ENCODE measurements around the gene PCDHA6.
"Not testable (repeated sequence)": the region's sequence is repeated elsewhere in the genome, so short reads cannot be mapped to it uniquely, and the experiment has no call there.

PCDHA6 gene

DNA sequence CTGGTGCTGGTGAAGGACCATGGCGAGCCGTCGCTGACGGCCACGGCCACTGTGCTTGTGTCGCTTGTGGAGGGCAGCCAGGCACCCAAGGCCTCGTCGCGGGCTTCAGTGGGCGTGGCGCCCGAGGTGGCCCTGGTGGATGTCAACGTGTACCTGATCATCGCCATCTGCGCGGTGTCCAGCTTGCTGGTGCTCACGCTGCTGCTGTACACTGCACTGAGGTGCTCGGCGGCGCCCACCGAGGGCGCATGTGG, 30.2 kb downstream of the PCDHA6 start:
- DNase-seq: no peak

DNA sequence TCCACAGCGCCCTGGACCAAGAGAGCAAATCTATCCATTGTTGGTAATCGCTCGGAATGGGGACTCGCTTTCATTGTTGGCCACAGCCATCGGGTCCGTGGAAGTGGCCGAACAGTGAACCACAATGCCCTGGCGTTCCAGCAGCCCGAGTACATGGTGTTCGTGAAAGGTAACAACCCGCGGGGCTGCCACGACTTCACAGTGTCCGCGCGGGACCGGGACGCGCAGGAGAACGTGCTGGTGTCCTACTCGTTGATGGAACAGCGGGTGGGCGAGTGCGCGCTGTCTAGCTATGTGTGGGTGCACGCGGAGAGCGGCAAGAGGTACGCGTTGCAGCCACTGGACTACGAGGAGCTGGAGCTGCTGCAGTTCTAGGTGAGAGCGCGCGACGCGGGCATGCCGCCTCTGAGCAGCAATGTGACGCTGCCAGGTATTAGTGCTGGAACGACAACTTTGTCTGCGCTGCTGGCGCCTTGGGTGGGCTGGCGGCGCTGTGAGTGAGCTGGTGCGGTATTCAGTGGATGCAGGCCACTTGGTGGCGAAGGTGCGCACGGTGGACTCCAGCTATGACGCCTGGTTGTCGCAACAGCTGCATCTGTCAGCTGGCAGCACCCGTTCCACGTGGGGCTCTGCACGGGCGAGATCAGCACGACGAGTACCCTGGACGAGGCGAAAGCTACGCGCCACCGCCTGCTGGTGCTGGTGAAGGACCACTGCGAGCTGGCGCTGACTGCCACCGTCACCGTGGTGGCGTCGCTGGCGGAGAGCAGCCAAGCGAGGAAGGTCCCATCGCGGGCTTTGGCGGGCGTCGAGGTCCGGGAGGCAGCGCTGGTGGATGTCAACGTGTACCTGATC, 34.9 kb downstream of the PCDHA6 start:
- DNase-seq: no peak

DNA sequence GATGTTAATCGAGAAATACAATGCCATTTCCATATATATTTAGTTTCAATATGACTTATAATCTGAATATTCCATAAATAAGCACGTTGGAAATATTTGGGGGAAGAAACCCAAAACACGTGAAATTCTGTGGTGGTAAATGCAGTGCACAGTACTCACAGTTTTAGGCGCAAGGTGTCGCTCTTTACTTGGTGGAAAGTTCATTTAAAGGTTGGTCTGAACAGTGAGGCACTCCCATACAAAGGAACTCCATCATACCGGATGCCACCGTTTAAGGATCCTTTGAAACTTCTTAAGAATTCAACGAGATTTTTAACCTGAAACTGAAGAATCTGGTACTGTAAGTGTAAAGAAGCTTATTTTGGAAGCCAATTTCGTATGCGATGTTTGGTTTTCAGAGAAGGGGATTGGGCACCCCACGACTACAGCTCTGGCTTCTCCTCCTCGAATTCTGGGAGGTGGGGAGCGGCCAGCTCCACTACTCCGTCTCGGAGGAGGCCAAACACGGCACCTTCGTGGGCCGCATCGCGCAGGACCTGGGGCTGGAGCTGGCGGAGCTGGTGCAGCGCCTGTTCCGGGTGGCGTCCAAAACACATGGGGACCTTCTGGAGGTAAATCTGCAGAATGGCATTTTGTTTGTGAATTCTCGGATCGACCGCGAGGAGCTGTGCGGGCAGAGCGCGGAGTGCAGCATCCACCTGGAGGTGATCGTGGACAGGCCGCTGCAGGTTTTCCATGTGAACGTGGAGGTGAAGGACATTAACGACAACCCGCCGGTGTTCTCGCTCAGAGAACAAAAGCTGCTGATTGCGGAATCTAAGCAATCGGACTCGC, 41.2 kb downstream of the PCDHA6 start, which contains the start of gene PCDHA11:
Gene PCDHA11 (plus strand): TSS at position 237 of the 834 bp plus-strand sequence. CDS start 147 bp downstream, at position 384.
- no peak for DNase-seq

DNA sequence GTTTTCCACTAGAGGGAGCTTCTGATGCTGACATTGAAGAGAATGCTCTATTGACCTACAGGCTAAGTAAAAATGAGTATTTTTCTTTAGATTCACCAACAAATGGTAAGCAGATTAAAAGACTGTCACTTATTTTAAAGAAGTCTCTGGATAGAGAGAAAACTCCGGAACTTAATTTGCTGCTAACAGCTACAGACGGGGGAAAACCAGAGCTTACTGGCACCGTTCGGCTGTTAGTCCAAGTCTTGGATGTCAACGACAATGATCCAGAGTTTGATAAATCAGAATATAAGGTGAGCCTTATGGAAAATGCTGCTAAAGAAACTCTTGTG, 41.8 kb downstream of the PCDHA6 start:
- no peak for DNase-seq

DNA sequence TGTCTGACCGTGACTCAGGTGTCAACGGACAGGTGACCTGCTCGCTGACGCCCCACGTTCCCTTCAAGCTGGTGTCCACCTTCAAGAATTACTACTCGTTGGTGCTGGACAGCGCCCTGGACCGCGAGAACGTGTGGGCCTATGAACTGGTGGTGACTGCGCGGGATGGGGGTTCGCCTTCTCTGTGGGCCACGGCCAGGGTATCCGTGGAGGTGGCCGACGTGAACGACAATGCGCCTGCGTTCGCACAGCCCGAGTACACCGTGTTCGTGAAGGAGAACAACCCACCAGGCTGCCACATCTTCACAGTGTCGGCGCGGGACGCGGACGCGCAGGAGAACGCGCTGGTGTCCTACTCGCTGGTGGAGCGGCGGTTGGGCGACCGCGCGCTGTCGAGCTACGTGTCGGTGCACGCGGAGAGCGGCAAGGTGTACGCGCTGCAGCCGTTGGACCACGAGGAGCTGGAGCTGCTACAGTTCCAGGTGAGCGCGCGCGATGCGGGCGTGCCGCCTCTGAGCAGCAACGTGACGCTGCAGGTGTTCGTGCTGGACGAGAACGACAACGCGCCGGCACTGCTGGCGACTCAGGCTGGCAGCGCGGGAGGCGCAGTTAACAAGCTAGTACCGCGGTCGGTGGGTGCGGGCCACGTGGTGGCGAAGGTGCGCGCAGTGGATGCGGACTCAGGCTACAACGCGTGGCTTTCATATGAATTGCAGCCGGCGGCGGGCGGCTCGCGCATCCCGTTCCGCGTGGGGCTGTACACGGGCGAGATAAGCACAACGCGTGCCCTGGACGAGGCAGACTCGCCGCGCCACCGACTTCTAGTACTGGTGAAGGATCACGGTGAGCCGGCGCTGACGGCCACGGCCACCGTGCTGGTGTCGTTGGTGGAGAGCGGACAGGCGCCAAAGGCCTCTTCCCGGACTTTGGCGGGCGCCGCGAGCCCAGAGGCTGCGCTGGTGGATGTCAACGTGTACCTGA, 42.8 kb downstream of the PCDHA6 start:
- no peak for DNase-seq

DNA sequence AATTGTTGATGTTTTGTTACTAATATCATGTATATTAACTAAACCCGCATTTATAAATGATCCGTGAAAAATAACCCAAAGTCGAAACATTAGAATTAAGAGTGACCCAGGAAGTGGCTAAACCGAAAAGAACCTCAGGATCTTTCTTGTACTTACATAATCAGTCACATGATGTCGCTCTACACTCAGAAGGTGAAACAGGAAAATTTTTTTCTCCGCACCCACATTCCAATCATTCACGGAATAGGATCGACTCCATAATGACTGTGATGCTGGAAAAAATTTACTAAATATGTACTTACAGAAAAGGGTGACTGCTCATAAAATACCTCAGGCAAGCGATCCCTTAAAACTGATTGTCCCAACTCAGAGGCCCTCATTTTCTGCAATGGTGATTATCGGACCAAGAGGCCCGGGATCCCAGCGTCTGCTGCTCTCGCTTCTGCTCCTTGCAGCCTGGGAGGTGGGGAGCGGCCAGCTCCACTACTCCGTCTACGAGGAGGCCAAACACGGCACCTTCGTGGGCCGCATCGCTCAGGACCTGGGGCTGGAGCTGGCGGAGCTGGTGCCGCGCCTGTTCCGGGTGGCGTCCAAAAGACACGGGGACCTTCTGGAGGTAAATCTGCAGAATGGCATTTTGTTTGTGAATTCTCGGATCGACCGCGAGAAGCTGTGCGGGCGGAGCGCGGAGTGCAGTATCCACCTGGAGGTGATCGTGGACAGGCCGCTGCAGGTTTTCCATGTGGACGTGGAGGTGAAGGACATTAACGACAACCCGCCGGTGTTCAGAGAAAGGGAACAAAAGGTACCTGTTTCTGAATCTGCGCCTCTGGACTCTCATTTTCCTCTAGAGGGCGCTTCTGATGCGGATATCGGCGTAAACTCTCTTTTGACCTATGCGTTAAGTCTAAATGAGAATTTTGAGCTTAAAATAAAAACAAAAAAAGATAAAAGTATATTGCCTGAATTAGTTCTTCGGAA, 47.6 kb downstream of the PCDHA6 start, which contains the start of gene PCDHA12:
Gene PCDHA12 (plus strand): TSS at position 224 of the 981 bp plus-strand sequence. CDS start 165 bp downstream, at position 389.
- no peak for DNase-seq

DNA sequence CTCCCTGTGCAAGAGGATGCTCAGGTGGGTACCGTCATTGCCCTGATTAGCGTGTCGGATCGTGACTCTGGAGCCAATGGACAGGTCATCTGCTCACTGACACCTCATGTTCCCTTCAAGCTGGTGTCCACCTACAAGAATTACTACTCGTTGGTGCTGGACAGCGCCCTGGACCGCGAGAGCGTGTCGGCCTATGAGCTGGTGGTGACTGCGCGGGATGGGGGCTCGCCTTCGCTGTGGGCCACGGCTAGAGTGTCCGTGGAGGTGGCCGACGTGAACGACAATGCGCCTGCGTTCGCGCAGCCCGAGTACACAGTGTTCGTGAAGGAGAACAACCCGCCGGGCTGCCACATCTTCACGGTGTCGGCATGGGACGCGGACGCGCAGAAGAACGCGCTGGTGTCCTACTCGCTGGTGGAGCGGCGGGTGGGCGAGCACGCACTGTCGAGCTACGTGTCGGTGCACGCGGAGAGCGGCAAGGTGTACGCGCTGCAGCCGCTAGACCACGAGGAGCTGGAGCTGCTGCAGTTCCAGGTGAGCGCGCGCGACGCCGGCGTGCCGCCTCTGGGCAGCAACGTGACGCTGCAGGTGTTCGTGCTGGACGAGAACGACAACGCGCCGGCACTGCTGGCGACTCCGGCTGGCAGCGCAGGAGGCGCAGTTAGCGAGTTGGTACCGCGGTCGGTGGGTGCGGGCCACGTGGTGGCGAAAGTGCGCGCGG, 48.9 kb downstream of the PCDHA6 start:
- DNase-seq: not testable (repeated sequence)

DNA sequence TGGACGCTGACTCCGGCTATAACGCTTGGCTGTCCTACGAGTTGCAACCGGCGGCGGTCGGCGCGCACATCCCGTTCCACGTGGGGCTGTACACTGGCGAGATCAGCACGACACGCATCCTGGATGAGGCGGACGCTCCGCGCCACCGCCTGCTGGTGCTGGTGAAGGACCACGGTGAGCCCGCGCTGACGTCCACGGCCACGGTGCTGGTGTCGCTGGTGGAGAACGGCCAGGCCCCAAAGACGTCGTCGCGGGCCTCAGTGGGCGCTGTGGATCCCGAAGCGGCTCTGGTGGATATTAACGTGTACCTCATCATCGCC, 49.5 kb downstream of the PCDHA6 start:
- DNase-seq: no peak

Data from stimulated activated CD4-positive, alpha-beta T cell treated with anti-CD3 and anti-CD28 coated beads, Interleukin-12 subunit alpha, Interleukin-12 subunit beta, amount 100 ng/mL, for 4 hours (primary cell).